ENCODE measurements around the gene HAVCR2. TPM values are rescaled to one million over a fixed set of nuclear protein-coding genes. Genes with fewer than 3 reads are reported as not detected.

HAVCR2 gene
- total and polyA plus RNA-seq, 12 donors, result 0.76 to 14.9 (median 1.7) TPM

GRCh38 chr5:157148734-157149615 lies 40.1 kb upstream of the HAVCR2 start:
- H3K4me1 ChIP-seq, result peaks cover 0 to 11% (median 4%) of the 10 kb centered on the region in 9 donors
- ATAC-seq, result peak in 7 of 8 donors; percentile 64 to 80 (median 74)

GRCh38 chr5:157143127-157143971 lies 34.5 kb upstream of the HAVCR2 start:
- H3K4me3 ChIP-seq, result peak overlapping the region; percentile 77 to 96 (median 88)
- DNase-seq (peak; percentile 41 to 57), ATAC-seq (peak; percentile 53 to 81 (median 70))
- H3K9me3 ChIP-seq, result no peaks in the 10 kb centered on the region
- no peak for TF ChIP-seq CTCF (IDR thresholded peaks at IDR 0.05)
- 5 to 7% methylated on average over 33 of the region's 33 CpGs for WGBS, 2 donors
- peaks cover 0 to 20% (median 15%) of the 10 kb centered on the region in 9 donors for H3K4me1 ChIP-seq
- H3K27ac ChIP-seq, result peak overlapping the region; percentile 83 to 96 (median 90)
- no peaks in the 10 kb centered on the region for H3K27me3 ChIP-seq
- intact Hi-C loops (cut with DNase I), result loop anchor here in 1 of 10 donors (10.0 kb wide), 1 partner anchor 331 kb away; no protein-coding TSS in a partner anchor
- peaks cover 0 to 13% (median 6%) of the 10 kb centered on the region in 9 donors for H3K36me3 ChIP-seq

More at GRCh38 chr5:157148734-157149615, 40.1 kb upstream of the HAVCR2 start:
- H3K27me3 ChIP-seq, result peaks cover 0 to 4% (median 0%) of the 10 kb centered on the region in 7 donors
- DNase-seq, result peak in 1 of 2 donors; percentile 68
- no peak overlapping the region for H3K4me3 ChIP-seq
- H3K9me3 ChIP-seq, result no peaks in the 10 kb centered on the region
- intact Hi-C loops (cut with DNase I), result loop anchor here in 5 of 10 donors (1.0 to 10.0 kb wide), 3 partner anchors 158 to 326 kb away; no protein-coding TSS in a partner anchor
- H3K36me3 ChIP-seq, result no peaks in the 10 kb centered on the region
- WGBS, 2 donors, result 69 to 80% methylated on average over 14 of the region's 14 CpGs
- no peak overlapping the region for H3K27ac ChIP-seq
- TF ChIP-seq CTCF (IDR thresholded peaks at IDR 0.05), result peak; percentile 72 to 92 (median 86)

GRCh38 chr5:157142317-157143126 lies 33.7 kb upstream of the HAVCR2 start, which contains the start of gene MED7:
TSS of gene MED7 (minus strand) at chr5:157142865. CDS start at chr5:157139431, 3,434 bp downstream.
- DNase-seq, result peak; percentile 83 to 98
- no peaks in the 10 kb centered on the region for H3K27me3 ChIP-seq
- no peak for TF ChIP-seq CTCF (IDR thresholded peaks at IDR 0.05)
- peak within 1 kb of the TSS; percentile 77 to 96 (median 88) for H3K4me3 ChIP-seq
- H3K4me1 ChIP-seq, result peaks cover 0 to 18% (median 14%) of the 10 kb centered on the region in 9 donors
- peak within 1 kb of the TSS; percentile 83 to 96 (median 90) for H3K27ac ChIP-seq
- H3K36me3 ChIP-seq, result peaks cover 0 to 21% (median 9%) of the 10 kb centered on the region in 9 donors
- peak; percentile 97 to 99 (median 99) for ATAC-seq
- intact Hi-C loops (cut with DNase I), result loop anchor here in 1 of 10 donors (10.0 kb wide), 1 partner anchor 332 kb away; no protein-coding TSS in a partner anchor
- WGBS, 2 donors, result 1% methylated on average over 48 of the region's 48 CpGs
- H3K9me3 ChIP-seq, result no peaks in the 10 kb centered on the region
